AG04449 (cell line): ENCODE data around the gene CEP164.

Experiments
- CTCF ChIA-PET: fragments of 350-600 bp; formaldehyde crosslinking; extraction: SDS; loops from one replicate; lab custom pipeline; 2021; ENCODE audit warnings: antibody characterized with exemption; lab: Yijun Ruan, JAX
- POLR2A ChIA-PET: fragments of 400-600, 350-600 bp; formaldehyde crosslinking; extraction: SDS; loops from one replicate; lab custom pipeline; 2020; ENCODE audit warnings: antibody characterized with exemption, inconsistent platforms; lab: Yijun Ruan, JAX
- DNase-seq: peaks from one replicate; pipeline ENCODE4 v3.0.0-alpha.2; 2010; ENCODE audit warnings: low read depth, low spot score
- H3K4me3 ChIP-seq: 2 replicates; pipeline ENCODE4 v1.5.1; 2011; ENCODE audit warnings: low read depth, mild to moderate bottlenecking, control low read depth, low read length
- TF ChIP-seq, protein P1 (sequence below): IDR thresholded peaks from one replicate; pipeline ENCODE4 v1.5.1; 2011; ENCODE audit warnings: mild to moderate bottlenecking, moderate library complexity, low read length, control low read depth, inconsistent platforms; ENCODE audit not compliant: insufficient read depth; ENCODE audit errors: missing control alignments

Gene CEP164

DNA sequence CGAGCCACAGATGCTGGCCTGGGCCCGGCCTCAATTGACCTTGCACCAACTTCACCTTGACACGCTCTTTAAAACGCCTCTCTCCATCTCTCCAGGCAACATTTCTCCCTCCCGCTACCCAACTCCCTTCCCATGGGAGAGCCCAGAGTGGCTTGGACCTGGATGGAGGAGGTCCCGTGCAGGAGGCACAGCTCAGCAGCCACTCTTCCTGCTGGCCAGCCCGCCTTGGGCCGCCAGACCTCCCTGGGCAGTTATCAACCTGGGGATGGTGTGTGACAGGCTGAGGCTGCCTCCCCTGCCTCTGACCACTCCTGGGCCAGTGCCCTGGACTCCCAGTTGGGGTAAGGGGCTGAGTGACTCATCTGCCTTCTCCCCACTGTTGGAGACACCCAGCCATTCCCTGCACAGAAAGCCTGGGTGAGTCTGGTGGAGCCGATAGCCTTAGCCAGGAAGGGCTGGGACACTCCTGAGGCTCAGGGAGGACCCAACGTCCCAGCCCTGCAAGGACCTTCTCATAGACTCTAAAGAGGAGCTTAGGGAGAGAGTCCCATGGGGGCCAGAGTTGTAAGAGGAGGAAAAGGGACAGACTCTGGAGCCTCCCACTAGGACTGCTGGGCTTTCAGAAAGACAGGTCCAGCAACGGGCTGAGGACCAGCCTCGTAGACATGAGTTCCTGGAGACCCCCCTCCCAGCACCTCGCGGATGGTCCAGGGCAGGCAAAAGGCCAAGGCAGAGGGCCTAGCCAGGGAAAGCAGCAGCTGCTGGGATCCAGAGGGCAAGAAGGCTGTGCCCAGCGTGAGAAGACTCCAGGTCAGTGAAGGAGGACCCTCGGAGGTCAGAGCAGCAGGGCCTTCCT lies 131.7 kb downstream of the CEP164 start:
- DNase-seq = no peak
- TF ChIP-seq, protein P1, sequence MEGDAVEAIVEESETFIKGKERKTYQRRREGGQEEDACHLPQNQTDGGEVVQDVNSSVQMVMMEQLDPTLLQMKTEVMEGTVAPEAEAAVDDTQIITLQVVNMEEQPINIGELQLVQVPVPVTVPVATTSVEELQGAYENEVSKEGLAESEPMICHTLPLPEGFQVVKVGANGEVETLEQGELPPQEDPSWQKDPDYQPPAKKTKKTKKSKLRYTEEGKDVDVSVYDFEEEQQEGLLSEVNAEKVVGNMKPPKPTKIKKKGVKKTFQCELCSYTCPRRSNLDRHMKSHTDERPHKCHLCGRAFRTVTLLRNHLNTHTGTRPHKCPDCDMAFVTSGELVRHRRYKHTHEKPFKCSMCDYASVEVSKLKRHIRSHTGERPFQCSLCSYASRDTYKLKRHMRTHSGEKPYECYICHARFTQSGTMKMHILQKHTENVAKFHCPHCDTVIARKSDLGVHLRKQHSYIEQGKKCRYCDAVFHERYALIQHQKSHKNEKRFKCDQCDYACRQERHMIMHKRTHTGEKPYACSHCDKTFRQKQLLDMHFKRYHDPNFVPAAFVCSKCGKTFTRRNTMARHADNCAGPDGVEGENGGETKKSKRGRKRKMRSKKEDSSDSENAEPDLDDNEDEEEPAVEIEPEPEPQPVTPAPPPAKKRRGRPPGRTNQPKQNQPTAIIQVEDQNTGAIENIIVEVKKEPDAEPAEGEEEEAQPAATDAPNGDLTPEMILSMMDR = no peak
- POLR2A ChIA-PET = no interaction called here
- CTCF ChIA-PET = no interaction called here
- H3K4me3 ChIP-seq = no peak overlapping the region

DNA sequence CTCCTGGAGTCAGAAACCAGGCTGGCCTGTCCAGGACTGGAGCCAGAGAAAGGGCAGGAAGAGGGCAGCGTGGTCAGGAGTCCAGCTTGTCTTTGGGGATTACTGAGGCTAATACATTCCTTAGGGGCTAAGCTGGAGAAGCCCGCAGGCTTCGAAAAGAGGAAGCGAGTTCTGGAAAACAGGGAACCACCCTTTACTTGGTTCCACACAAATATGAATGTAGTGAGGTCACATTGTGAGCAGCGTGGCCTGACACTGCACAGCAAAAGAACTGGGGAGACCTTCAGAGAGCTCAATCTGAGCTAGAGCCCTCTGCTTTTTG lies 132.3 kb downstream of the CEP164 start:
- POLR2A ChIA-PET = no interaction called here
- no peak for DNase-seq
- CTCF ChIA-PET = no interaction called here
- H3K4me3 ChIP-seq = no peak overlapping the region
- TF ChIP-seq, protein P1 = no peak

DNA sequence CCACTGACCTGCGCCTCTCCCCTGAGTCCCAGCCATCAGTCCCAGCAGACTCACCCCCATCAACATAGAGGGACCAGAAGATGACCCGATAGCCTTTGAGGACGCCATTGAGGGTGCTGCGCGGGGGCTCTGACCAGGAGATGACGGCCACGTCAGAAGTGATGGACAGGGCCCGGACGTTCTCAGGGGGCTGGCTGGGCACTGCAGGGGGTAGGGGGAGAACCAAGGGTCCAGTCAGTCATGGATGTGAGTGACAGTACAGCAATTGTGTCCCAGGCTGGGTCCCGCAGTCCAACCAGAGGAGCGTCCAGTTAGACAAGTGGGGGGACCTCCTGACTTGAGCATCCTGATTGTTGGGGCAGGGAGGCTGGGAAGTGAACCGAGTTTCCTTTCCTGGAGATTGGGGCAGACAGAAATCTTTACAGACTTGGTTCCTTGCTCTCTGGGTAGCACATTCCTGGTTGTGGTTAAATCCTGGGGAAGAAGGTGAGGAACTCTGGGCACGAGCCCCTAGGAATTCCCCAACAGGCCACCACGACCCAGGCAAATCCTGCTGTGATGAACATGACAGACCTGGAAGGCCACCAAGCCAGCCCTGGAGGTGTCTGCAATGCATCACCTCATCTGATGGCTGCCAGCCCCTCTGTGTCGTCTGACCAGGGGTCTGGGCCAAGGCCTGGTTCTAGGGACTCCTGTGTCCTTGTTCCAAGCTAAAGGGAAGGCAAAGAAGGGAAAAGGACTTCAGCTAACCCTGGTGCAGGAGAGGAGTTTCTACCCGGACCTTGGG lies 133.9 kb downstream of the CEP164 start:
- ChIA-PET CTCF (interaction anchor here (1.4 kb wide), 1 partner anchor 35 kb away, joined by 5 read pairs; no protein-coding TSS in a partner anchor), POLR2A (no interaction called here)
- no peak for DNase-seq
- TF ChIP-seq, protein P1 = no peak
- no peak overlapping the region for H3K4me3 ChIP-seq

DNA sequence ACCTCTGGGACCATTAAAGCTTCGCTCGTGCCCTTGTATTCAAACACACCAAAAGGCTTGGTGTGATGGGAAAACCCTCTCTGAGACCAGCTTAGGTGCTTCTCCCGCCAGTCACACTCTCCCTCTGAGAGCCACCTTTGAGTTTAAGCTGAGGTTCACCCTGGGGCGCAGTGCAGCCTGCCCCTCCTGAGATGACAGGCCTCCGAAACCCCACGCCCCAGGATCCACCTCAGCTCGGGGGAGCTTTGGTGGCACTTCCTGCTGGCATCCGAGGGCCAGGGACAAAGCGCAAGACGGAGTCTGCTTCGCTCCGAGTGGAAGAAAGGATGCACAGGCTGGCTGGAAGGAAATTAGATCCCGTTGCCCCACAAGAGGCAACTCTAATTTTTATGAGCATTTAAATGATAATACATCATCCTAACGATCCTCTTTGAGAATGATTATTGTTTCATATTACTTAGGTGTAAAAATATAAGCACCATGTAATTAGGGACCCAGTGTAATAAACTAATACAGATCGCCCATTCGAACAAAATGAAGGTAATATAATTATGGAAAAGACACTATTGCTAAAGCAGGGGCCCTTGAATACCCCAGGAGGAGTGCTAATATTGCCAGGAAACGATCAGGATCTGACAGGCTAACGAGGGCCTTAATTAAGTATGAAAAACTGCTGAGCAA lies 134.7 kb downstream of the CEP164 start:
- ChIA-PET CTCF (interaction anchor here (1.4 kb wide), 1 partner anchor 36 kb away, joined by 5 read pairs; no protein-coding TSS in a partner anchor), POLR2A (no interaction called here)

GRCh38 chr11:117462864-117463247 lies 135.2 kb downstream of the CEP164 start:
- no peak for DNase-seq
- ChIA-PET POLR2A (no interaction called here), CTCF (interaction anchor here (1.4 kb wide), 1 partner anchor 36 kb away, joined by 5 read pairs; no protein-coding TSS in a partner anchor)
- TF ChIP-seq, protein P1 = no peak
- no peak overlapping the region for H3K4me3 ChIP-seq

More for the DNA sequence above, 134.7 kb downstream of the CEP164 start:
- no peak overlapping the region for H3K4me3 ChIP-seq
- DNase-seq = no peak
- TF ChIP-seq, protein P1 = no peak
